GM19395 (cell line): ENCODE data around the gene CTNNA3.

Experiments used
- ATAC-seq: cut with Tn5 transposase; IDR thresholded peaks from one replicate; pipeline ENCODE4 v1.9.1; 2021; ENCODE audit warnings: mild to moderate bottlenecking, moderate library complexity; ENCODE audit not compliant: unreplicated experiment

CTNNA3 gene

GRCh38 chr10:66587680-66588050 lies 1108.3 kb downstream of the CTNNA3 start:
- no peak for ATAC-seq

GRCh38 chr10:66586897-66587679 lies 1108.9 kb downstream of the CTNNA3 start:
- ATAC-seq = no peak

GRCh38 chr10:66586073-66586472 lies 1109.9 kb downstream of the CTNNA3 start:
- no peak for ATAC-seq

GRCh38 chr10:66575251-66575855 lies 1120.6 kb downstream of the CTNNA3 start:
- ATAC-seq = no peak

DNA sequence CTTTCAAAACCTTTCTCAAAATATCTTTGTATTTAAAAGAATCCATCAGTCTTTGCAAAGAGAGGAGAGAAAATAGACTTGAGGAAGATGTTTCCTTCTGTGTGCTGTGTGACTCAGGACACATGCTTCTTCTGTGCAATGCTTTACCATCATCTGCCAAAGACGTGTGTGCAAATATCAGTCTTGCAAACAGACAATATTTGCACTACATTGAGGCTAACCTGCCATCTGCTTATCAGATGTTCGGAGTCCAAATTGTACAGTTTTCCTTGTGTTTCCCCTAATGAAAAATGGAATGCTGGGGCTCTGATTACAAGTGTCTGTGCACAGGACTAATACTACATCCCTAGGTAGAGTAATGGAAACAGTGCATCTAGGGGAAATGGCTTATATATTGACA lies 1123.3 kb downstream of the CTNNA3 start:
- ATAC-seq = no peak

DNA sequence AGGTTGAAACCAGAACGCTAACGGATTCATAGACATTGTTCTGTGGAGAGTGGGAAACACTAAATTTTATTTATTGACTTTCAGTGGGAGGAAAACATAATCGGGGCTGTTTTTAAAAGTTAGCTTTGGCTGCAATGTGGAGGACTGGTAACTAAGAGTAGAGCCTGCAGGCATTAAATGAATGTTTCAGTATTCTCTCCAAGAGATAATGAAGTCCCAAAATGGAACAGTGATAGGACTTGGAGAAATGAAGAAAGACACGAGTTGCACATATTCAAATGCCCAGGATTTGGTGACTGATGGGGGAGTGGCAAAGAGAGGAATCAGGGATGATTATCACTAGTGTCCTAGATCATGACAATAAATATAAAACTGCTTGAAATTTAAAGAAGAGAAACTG lies 1130.0 kb downstream of the CTNNA3 start:
- ATAC-seq = no peak

DNA sequence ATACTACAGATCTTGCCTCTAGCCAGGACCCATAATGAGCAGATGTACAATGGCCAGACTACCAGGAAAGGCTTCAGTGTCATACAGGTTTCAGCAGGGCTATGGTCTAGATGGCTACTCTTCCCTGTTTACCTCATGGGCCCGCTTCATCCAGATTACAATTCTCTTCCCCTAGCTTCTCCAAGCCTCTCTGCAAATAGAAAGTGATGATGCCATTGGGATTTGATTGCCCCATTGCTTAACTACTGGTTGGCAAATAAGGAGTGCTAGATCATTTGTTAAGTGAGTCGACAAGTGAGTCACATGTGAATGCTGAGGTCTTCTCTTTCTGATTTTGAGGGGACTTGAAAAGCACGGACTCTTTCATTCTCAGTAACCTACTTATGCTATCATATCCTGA lies 1131.7 kb downstream of the CTNNA3 start:
- ATAC-seq = no peak

- ATAC-seq = no peak
Observed at GRCh38 chr10:66555061-66555460, 1140.9 kb downstream of the CTNNA3 start.

GRCh38 chr10:66552331-66552730 lies 1143.7 kb downstream of the CTNNA3 start:
- ATAC-seq = no peak

GRCh38 chr10:66550351-66550750 lies 1145.6 kb downstream of the CTNNA3 start:
- ATAC-seq = no peak

DNA sequence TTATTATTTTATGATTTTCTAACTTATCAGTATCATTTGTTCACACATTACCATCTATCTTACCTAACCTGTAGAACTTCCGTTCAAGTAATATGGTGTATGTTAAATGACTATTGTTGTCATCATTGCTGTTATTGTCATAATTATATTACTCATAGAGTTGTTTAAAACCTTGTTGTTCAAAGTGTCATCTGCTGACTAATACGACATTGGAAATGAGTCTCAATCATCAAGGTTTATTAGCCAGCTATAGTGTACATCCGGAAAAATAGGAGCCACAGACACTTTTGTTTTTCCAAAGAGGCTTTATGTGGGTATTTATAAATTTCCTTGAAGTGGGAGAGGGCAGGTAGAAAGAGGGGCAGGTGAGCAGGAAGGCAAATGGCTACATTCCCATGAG lies 1157.1 kb downstream of the CTNNA3 start:
- no peak for ATAC-seq

DNA sequence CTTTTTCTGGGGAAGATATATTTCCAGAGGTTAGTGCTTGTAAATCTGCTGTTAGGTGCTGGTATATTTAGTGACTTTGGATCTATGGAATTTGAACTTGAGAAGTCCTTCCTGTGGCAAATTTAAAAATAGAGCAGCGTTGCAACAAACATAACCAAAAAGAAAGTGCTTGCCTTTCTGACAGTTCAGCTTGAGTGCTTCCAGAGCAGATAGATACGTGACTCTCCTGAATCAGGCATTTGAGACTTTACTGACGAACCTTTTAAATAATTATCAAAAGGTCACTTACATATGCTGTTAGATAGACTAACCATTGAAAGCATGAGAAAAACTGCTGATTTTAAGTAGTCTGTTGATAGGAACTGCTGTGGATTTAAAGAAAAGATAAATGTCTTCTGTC lies 1157.6 kb downstream of the CTNNA3 start:
- ATAC-seq = no peak

DNA sequence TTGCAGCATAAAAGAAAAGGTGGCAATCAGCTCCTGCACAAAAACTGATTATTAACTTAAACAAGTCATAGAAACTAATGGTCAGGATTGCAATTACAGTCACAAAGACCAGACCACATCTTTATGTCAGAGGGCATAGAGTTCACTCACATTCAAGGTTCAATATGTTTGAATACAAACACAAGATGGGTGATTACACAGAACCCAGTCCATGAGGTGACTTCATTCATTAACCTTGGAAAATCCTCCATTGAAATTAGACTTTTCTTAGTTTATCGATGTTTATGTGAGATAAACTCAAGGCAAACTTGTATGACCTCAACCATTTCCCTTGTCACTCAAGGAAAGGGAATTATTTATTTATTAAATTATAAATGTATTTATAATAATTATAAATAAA lies 1158.8 kb downstream of the CTNNA3 start:
- no peak for ATAC-seq

DNA sequence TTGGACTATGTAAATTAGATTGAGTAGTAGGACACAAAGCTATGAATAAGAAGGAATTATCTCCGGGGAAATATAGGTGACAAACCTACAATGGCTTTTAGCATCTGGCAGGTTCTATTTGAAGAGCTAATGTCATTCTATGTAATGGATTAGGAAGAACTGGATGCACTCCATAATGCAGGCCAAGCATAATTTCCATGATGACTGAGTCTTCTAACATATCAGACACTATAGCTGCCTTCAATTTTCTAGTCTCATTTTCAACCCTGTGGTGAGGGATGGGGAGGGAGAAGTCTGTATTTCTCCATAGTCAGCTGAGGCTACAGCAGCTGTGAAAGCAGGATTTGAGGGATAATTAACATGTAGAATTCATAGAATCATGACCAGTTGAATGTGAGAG lies 1160.6 kb downstream of the CTNNA3 start:
- ATAC-seq = no peak

DNA sequence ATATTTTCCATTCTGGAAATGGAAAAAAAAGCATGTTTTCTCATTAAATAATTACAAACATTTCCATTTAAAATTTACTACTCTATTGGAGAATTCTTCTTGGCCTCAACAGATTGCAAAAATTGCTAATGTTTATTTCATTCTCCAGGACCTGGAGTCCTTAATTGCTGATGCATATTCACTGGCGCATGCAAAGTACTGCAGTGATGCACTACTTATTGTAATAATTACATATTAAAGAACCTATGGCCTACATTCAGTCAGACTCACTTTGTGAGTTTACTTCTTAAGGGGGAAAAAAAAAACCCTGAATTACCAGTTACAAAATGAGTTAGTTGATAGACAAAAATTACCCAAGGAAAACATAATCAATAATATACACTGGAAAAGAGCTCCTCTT lies 1161.1 kb downstream of the CTNNA3 start:
- ATAC-seq = no peak

GRCh38 chr10:66521506-66521905 lies 1174.5 kb downstream of the CTNNA3 start:
- ATAC-seq = no peak

- ATAC-seq = no peak
Observed at GRCh38 chr10:66519616-66520015, 1176.4 kb downstream of the CTNNA3 start.

- no peak for ATAC-seq
Observed at GRCh38 chr10:66514666-66515065, 1181.3 kb downstream of the CTNNA3 start.

- ATAC-seq = no peak
Observed at GRCh38 chr10:66513504-66513903, 1182.5 kb downstream of the CTNNA3 start.

- no peak for ATAC-seq
Observed at GRCh38 chr10:66505003-66505657, 1190.9 kb downstream of the CTNNA3 start.

GRCh38 chr10:66501356-66501755 lies 1194.6 kb downstream of the CTNNA3 start:
- no peak for ATAC-seq

DNA sequence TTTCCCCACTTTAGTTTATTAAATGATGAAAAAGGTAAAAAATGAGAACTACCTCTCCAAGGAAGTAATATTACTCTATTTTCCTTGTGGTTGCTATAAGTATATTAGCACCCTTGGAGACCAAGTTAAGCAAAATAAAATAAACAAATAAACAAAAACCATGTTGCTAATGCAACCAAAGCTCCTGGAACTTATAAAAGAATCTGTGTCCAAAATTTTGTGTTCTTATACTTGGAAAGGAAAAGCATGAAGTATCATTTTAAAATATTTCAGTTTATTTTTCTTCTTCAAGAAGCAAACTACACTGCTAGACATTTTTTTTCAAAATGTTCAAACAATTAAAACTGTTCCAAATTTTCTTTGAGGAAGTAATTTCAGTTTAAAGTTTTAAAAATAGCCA lies 1212.0 kb downstream of the CTNNA3 start:
- no peak for ATAC-seq
